WTC11 (cell line): ENCODE measurements around the gene MCUB.

Experiments
- ATF6 ChIP-seq: sonication (generic); formaldehyde crosslinking; IDR thresholded peaks from 2 replicates; pipeline ENCODE4 v1.8.1; 2023; ENCODE audit warnings: mild to moderate bottlenecking, missing genetic modification reagents
- CREB1 ChIP-seq: sonication (generic); formaldehyde crosslinking; IDR thresholded peaks from 2 replicates; pipeline ENCODE4 v1.8.0; 2023; ENCODE audit warnings: mild to moderate bottlenecking, missing genetic modification reagents
- CTCF ChIP-seq: fragments of 200-600 bp; IDR thresholded peaks from 2 replicates; pipeline ENCODE4 v1.8.0; 2022; ENCODE audit warnings: antibody characterized with exemption
- SMAD3 ChIP-seq: sonication (generic); formaldehyde crosslinking; IDR thresholded peaks from 2 replicates; pipeline ENCODE4 v1.8.0; 2022; ENCODE audit warnings: missing genetic modification reagents, mild to moderate bottlenecking, borderline replicate concordance
- SP1 ChIP-seq: sonication (generic); formaldehyde crosslinking; conservative IDR thresholded peaks from 2 replicates; pipeline ENCODE4 v1.8.1; 2022; ENCODE audit warnings: missing genetic modification reagents
- TCF7 ChIP-seq: sonication (generic); formaldehyde crosslinking; IDR thresholded peaks from 2 replicates; pipeline ENCODE4 v1.8.0; 2022; ENCODE audit warnings: mild to moderate bottlenecking, low read depth, missing genetic modification reagents, moderate library complexity
- TF ChIP-seq, protein P1 (sequence below): sonication (generic); formaldehyde crosslinking; IDR thresholded peaks from 2 replicates; pipeline ENCODE4 v1.8.1; 2022; ENCODE audit warnings: low read depth, mild to moderate bottlenecking, moderate library complexity, missing genetic modification reagents, borderline replicate concordance
- TF ChIP-seq, protein P2 (sequence below): fragments of 250-450 bp; sonication (Bioruptor Pico); IDR thresholded peaks from 2 replicates; pipeline ENCODE4 v2.1.2; 2022; ENCODE audit warnings: mild to moderate bottlenecking, moderate library complexity

DNA sequence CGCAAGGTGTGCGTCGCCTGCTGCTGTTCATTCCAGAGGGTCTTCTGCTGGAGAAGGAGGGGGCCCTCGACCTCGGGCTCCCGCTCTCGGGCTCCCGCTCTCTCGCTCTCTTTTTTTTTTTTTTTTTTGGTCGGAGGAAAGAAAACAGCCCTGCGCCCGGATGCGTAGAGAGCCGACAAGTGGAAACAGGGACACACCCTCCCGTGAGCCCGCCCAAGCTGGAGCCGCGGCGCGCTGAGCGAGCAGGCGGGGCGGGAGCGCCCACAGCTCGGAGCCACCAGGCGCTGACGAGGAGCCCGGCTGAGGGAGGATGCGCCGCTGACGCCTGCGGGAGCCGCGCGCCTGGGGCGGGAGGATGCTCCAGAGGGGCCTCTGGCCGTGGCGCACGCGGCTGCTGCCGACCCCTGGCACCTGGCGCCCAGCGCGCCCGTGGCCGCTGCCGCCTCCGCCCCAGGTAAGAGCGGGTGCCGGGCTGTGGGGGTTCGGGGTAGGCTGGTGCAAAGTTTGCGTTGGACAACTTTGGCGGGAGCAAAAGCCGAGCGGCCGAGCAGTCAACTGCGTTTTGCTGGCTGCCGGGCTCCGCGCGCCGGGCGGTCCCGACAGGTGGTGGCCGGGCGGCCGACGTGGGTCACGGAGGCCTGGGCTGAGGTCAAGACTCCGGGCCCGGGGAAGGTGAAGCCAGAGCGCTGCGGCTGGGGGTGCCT, at the start of gene MCUB:
- TF ChIP-seq ATF6 (no peak), CTCF (no peak), SMAD3 (CRISPR knock-in tag) (no peak), TCF7 (CRISPR knock-in tag) (no peak), CREB1 (CRISPR knock-in tag) (no peak), SP1 (no peak; the same call in none of the 2 replicates)
- TF ChIP-seq, protein P1, sequence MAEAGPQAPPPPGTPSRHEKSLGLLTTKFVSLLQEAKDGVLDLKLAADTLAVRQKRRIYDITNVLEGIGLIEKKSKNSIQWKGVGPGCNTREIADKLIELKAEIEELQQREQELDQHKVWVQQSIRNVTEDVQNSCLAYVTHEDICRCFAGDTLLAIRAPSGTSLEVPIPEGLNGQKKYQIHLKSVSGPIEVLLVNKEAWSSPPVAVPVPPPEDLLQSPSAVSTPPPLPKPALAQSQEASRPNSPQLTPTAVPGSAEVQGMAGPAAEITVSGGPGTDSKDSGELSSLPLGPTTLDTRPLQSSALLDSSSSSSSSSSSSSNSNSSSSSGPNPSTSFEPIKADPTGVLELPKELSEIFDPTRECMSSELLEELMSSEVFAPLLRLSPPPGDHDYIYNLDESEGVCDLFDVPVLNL (CRISPR knock-in tag) = peak; percentile 42; the same call in 1 of the 2 replicates
- TF ChIP-seq, protein P2, sequence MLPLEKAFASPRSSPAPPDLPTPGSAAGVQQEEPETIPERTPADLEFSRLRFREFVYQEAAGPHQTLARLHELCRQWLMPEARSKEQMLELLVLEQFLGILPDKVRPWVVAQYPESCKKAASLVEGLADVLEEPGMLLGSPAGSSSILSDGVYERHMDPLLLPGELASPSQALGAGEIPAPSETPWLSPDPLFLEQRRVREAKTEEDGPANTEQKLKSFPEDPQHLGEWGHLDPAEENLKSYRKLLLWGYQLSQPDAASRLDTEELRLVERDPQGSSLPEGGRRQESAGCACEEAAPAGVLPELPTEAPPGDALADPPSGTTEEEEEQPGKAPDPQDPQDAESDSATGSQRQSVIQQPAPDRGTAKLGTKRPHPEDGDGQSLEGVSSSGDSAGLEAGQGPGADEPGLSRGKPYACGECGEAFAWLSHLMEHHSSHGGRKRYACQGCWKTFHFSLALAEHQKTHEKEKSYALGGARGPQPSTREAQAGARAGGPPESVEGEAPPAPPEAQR (CRISPR knock-in tag) = no peak
